ENCODE data around the gene PORCN. TPM values are rescaled to one million over a fixed set of nuclear protein-coding genes. Genes with fewer than 3 reads are reported as not detected.

Gene PORCN
- total and polyA plus RNA-seq, 2 of the 4 experiments (the other 2 are of a cell fraction): 4.1 to 10.1 TPM

DNA sequence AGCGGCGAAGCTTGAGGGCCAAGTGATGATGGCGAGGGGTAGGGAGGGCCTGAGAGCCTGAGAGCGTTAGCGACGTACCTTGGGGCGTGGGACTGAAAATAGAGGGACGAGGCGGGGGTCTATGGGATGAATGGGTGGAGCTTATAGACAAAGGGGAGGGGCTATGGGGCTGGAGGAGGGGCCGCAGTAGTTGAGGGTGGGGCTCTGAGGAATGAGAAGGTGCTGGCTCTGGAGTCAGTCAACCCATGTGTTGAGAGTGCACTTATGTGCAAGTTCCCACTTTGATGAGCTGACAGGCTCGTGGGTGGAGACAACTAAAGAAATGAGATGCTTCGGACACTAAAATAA, 31.2 kb downstream of the PORCN start:
- H4K5ac ChIP-seq (ENCODE audit: low read depth, low read length): no peak overlapping the region; the same call in 1 of the 2 replicates
- TF ChIP-seq MXI1 (IDR thresholded peaks at IDR 0.05; ENCODE audit: borderline replicate concordance, low read depth, low read length): no peak
- no peak for TF ChIP-seq BHLHE40 (IDR thresholded peaks at IDR 0.05; ENCODE audit: low read depth, low read length)
- TF ChIP-seq SMC3 (IDR thresholded peaks at IDR 0.05; ENCODE audit: low read depth, low read length): no peak
- TF ChIP-seq, protein P1, sequence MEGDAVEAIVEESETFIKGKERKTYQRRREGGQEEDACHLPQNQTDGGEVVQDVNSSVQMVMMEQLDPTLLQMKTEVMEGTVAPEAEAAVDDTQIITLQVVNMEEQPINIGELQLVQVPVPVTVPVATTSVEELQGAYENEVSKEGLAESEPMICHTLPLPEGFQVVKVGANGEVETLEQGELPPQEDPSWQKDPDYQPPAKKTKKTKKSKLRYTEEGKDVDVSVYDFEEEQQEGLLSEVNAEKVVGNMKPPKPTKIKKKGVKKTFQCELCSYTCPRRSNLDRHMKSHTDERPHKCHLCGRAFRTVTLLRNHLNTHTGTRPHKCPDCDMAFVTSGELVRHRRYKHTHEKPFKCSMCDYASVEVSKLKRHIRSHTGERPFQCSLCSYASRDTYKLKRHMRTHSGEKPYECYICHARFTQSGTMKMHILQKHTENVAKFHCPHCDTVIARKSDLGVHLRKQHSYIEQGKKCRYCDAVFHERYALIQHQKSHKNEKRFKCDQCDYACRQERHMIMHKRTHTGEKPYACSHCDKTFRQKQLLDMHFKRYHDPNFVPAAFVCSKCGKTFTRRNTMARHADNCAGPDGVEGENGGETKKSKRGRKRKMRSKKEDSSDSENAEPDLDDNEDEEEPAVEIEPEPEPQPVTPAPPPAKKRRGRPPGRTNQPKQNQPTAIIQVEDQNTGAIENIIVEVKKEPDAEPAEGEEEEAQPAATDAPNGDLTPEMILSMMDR (conservative IDR thresholded peaks at IDR 0.05; ENCODE audit: low read depth, low read length): no peak
- dilution Hi-C loops (cut with HindIII; ENCODE audit: low sequenced_read_pairs, unreplicated experiment): no loop called here
- H3K14ac ChIP-seq (replicated peaks; ENCODE audit: low read depth, low read length): peak overlapping the region; percentile 78; the same call in 1 of the 2 replicates
- BruUV-seq (replicated peaks): no TSS peak
- H3K4ac ChIP-seq (ENCODE audit: low read depth, low read length): peak overlapping the region; percentile 79
- no peaks in the 10 kb centered on the region for H3K27me3 ChIP-seq (ENCODE audit: control insufficient read depth, insufficient read depth, low read length)
- peak overlapping the region; percentile 59; the same call in 2 of the 3 replicates for H2BK15ac ChIP-seq (ENCODE audit: low read depth, low read length)
- DNase-seq: peak; percentile 14
- peak overlapping the region; percentile 97 for H2AK9ac ChIP-seq (replicated peaks; ENCODE audit: low read depth, low read length, poor library complexity)
- 42% methylated on average over 7 of the region's 12 CpGs; no CpG with 5 or more reads in 1 of the 2 experiments for WGBS, 2 experiments (ENCODE audit: extremely low coverage in 2 of 2, insufficient read length in 1 of 2)
- peak overlapping the region; percentile 6; the same call in 1 of the 2 replicates for H3K56ac ChIP-seq (ENCODE audit: extremely low read depth, insufficient read depth, low read length)
- H3K9me1 ChIP-seq (ENCODE audit: insufficient read depth, low read length): peaks cover 5% of the 10 kb centered on the region; the same call in 1 of the 2 replicates
- POLR2A ChIA-PET (ENCODE audit: unreplicated experiment): no interaction called here
- H3K9ac ChIP-seq (ENCODE audit: low read depth, low read length): peak overlapping the region; percentile 78
- H2BK20ac ChIP-seq (ENCODE audit: low read depth, low read length): no peak overlapping the region
- H2BK120ac ChIP-seq (ENCODE audit: low read depth, low read length): 0 out of 2 replicates have a peak overlapping the region, but pooled peaks have one; percentile 19
- H4K20me1 ChIP-seq (ENCODE audit: insufficient read depth, low read length): peaks cover 9% of the 10 kb centered on the region; the same call in 1 of the 2 replicates
- intact Hi-C loops (cut with micrococcal nuclease): no loop called here
- peak overlapping the region; percentile 63 for H3K4me2 ChIP-seq (ENCODE audit: low read depth, low read length)
- H2AFZ ChIP-seq (replicated peaks; ENCODE audit: low read length, poor library complexity): peak overlapping the region; percentile 96
- H2BK5ac ChIP-seq (ENCODE audit: low read depth, low read length, poor library complexity, severe bottlenecking): peak overlapping the region; percentile 22
- H4K8ac ChIP-seq (ENCODE audit: low read depth in 2 of 2, low read length in 2 of 2): peak overlapping the region in 1 of 2 experiments; percentile 73; a peak in 3 of 4 replicates
- peak overlapping the region; percentile 86 for H2AK5ac ChIP-seq (ENCODE audit: low read depth, low read length)
- H4K91ac ChIP-seq (ENCODE audit: insufficient read depth, low read depth, low read length): peak overlapping the region; percentile 83
- in situ Hi-C loops (cut with MboI; ENCODE audit: low sequenced_read_pairs): no loop called here
- peak; percentile 58 for ATAC-seq (ENCODE audit: low read depth)
- H3K18ac ChIP-seq (ENCODE audit: low read depth, low read length): no peak overlapping the region; the same call in 1 of the 2 replicates
- no peaks in the 10 kb centered on the region for H3K4me1 ChIP-seq (ENCODE audit: control insufficient read depth, insufficient read depth, low read length)
- peak overlapping the region; percentile 89 for H3K4me3 ChIP-seq (ENCODE audit: insufficient read depth, low read depth, low read length)
- peaks cover 7 to 14% of the 10 kb centered on the region in 2 experiments for H3K79me1 ChIP-seq (ENCODE audit: low read depth in 1 of 2, low read length in 2 of 2)
- H3K36me3 ChIP-seq (ENCODE audit: control insufficient read depth, insufficient read depth, low read length): peaks cover 6% of the 10 kb centered on the region
- H3K23ac ChIP-seq (ENCODE audit: low read depth, low read length): no peak overlapping the region; the same call in 1 of the 2 replicates
- H3K27ac ChIP-seq (ENCODE audit: insufficient read depth, low read length): peak overlapping the region; percentile 70
- H3K9me3 ChIP-seq (ENCODE audit: control insufficient read depth, insufficient read depth, low read length): no peaks in the 10 kb centered on the region
- CTCF ChIA-PET: interaction anchor here (0.6 kb wide), 1 partner anchor 449 kb away, joined by 3 read pairs; no protein-coding TSS in a partner anchor
